ENCODE results near the gene CPSF4.

The CPSF4 gene

DNA sequence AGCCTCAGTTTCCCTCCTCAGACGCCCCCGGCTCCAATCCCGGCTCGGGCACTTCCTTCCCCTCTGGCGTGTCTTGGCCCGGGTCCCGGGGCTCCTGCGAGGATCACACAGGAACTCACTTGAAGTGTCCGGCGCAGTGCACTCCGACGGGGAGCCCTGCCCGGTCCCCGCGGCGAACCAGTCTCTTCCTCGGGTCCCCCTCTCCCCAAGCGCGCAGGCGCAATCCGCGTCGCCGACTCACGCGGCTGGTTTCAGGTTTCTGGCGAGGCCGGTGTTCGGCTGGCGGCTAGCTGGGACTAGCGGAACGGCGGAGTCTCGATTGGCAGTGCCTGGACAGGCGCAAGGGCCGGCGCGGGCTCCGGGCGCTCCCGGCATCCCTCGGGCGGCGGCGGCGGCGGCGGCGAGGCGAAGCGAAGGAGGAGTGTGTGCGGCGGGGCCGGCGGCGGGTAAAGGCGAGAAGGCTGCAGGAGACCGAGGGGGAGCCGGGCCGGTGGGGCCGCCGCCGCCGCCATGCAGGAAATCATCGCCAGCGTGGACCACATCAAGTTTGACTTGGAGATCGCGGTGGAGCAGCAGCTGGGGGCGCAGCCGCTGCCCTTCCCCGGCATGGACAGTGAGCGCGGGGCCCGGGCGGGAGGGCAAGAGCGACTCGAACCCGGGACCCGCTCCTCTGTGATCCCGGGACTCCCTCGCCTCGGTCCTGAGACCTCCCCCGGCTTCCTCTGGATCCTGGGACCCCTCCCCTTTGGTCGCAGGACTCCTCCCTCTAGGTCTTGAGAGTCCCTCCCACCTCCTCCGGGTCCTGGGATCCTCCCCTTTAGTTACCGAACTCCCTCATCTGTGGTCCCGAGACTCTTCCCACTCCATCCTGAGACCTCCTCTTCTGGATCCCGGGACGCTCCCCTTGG lies at the start of gene CPSF4, which contains the start of gene PTCD1:
Gene CPSF4, plus strand, starts transcription at position 371 of the 908 bp plus-strand sequence. Its CDS starts 140 bp downstream, at position 511.
Gene PTCD1, minus strand, starts transcription at position 226 of the 908 bp plus-strand sequence. CDS start 3,556 bp downstream, outside the sequence.
- DNase-seq (ENCODE audit: low read depth in 2 of 2), result peak; percentile 90

DNA sequence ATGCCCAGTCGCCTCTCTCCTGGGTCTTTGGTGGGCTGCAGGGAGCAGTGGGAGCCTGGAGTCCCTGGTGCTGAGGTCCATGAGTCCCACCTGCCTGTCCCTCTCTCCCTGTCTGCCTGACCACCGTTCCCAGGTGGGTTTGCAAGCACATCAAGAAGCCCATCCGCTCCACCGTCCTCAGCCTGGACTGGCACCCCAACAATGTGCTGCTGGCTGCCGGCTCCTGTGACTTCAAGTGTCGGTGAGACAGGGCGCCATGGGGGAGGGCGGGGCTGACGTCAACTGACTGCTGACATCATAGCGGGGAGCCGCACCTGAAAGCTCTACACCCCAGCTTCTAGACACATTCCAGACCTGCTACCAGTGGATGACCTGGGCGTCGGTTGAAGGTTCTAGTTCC lies 49.0 kb upstream of the CPSF4 start:
- no peak for DNase-seq (ENCODE audit: low read depth in 2 of 2)

DNA sequence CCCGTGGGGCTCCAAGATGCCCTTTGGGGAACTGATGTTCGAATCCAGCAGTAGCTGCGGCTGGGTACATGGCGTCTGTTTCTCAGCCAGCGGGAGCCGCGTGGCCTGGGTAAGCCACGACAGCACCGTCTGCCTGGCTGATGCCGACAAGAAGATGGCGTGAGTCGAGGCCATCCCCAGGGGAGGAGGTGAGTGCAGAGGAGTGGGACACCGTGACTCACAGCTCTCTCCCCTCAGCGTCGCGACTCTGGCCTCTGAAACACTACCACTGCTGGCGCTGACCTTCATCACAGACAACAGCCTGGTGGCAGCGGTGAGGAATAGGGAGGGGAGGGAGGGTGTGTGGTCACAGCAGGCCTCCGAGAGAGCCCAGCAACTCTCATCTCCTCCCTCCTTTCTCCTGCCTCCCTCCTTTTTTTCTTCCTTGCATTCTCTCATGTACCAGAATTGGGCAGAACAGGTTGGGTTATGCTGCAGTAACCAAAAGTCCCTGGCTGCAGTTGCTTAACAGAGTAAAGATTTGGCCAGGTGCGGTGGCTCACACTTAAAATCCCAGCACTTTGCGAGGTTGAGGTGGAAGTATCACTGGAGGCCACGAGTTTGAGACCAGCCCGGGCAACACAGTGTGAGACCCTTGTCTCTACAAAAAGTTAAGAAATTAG lies 47.7 kb upstream of the CPSF4 start:
- no peak for DNase-seq (ENCODE audit: low read depth in 2 of 2)

DNA sequence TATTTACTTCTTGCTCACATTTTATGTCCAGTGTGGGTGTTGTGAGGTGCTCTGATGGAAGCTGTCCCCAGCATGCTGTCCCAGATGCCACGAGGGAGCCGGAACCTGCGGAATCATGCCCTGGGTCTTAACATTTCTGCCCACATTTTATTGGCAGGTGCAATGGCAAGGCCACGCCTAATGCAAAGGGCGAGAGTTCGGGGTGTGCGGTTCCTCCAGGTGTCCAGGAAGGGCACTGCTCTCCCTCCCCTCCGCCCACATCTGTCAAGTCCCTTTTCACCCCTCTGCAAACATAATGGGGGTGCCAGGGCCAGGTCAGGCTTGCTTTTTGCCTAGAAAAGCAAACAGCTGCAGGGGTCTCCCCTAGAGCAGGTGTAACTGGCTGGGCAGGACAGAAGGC lies 46.7 kb upstream of the CPSF4 start:
- DNase-seq (ENCODE audit: low read depth in 2 of 2), result no peak

- peak; percentile 55 to 71 for DNase-seq (ENCODE audit: low read depth in 2 of 2)
Measured at GRCh38 chr7:99392659-99393354, 45.9 kb upstream of the CPSF4 start.

GRCh38 chr7:99393355-99394187 lies 45.2 kb upstream of the CPSF4 start:
- DNase-seq (ENCODE audit: low read depth in 2 of 2), result no peak

DNA sequence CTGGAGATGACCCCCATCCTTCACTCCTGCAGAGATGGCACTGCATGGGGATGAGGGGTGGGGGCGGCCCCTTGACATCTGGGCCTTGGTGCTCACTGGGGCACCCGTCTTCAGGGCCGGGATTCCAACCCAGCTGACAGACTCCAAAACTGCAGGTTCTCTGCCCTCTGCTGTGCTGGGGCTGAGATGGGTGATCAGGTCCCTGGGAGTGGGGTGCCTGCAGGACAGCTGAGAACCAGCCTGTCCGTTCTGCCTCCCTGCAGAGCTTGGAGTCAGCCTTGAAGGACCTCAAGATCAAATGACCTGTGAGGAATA lies 44.6 kb upstream of the CPSF4 start:
- DNase-seq (ENCODE audit: low read depth in 2 of 2), result no peak

DNA sequence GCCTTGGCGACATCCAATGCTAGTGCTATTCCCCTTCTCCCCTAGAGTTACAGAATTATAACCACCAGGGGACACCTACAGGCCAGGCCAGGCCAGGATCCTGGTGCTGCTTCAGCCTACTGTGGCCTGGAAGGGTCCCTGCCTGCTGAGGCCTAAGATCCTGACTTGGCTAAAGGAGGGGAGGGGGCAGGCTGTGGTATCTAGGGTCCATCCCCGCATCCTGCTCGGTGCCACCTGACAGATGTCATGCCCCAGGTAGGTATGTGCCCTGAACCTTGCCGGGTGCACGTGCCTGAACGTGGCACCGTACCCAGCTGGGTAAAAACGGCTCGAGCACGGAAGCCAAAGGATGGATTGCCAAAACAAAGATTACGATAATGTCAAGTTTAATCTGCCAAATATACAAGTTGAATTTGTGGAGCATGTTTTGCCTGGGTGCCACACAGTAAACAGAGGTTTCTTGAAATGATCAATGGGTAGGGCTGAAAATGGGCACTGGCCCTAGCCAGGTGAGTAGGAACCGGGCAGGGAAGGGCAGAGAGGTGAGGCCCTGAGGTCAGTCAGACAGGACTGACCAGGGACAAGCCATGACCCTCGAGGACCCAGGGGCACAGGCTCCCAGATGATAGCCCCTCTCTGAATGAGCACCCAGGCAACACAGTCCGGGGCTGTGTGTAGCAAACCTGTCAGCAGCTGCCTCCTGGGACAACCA lies 43.0 kb upstream of the CPSF4 start:
- no peak for DNase-seq (ENCODE audit: low read depth in 2 of 2)

GRCh38 chr7:99396418-99397296 lies 42.1 kb upstream of the CPSF4 start:
- no peak for DNase-seq (ENCODE audit: low read depth in 2 of 2)

- no peak for DNase-seq (ENCODE audit: low read depth in 2 of 2)
Measured at GRCh38 chr7:99397297-99397983, 41.3 kb upstream of the CPSF4 start.

- no peak for DNase-seq (ENCODE audit: low read depth in 2 of 2)
Measured at GRCh38 chr7:99398891-99399445, 39.8 kb upstream of the CPSF4 start.

GRCh38 chr7:99399597-99399996 lies 39.1 kb upstream of the CPSF4 start:
- no peak for DNase-seq (ENCODE audit: low read depth in 2 of 2)

GRCh38 chr7:99402854-99403253 lies 35.9 kb upstream of the CPSF4 start:
- DNase-seq (ENCODE audit: low read depth in 2 of 2), result no peak

DNA sequence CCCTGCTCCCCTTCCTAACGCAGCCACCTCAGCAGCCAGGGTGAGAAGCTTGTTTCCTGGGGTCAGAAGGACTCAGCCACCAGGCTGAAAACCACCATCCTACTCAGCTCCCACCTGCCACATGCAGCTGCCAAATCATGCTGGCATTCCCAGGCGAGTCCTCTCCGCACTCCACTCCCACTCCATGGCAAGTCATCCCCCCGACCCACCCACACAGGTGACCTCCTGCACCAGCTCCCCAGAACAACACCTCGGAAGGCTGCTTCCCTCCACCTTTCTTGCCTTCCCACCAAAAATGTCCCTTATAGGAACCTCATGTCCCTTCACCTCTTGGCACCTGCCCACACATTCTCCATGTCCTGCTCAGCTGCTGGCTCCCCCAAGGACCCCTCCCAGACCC lies 35.0 kb upstream of the CPSF4 start:
- DNase-seq (ENCODE audit: low read depth in 2 of 2), result no peak

GRCh38 chr7:99404235-99404976 lies 34.3 kb upstream of the CPSF4 start:
- no peak for DNase-seq (ENCODE audit: low read depth in 2 of 2)

GRCh38 chr7:99404977-99405320 lies 33.8 kb upstream of the CPSF4 start:
- DNase-seq (ENCODE audit: low read depth in 2 of 2), result no peak

DNA sequence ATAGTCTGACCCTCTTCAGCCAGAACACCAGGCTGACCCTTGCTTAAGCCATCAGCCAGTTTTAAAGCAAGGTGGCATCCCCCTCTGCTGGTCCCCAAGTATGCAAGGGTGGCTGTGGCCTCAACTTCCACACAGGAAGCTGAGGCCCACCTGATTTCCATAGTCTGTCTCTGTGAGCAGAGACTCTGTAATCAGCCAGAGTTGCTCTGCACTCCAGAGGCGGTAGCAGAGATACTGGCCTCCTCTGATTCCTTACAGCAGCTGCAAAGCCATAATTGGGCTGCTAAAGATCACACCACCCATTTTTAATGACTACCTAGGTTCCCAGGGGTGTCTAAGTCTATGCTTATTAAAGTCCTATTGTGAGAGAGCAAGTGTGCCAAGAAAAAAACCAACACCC lies 32.2 kb upstream of the CPSF4 start:
- no peak for DNase-seq (ENCODE audit: low read depth in 2 of 2)

DNA sequence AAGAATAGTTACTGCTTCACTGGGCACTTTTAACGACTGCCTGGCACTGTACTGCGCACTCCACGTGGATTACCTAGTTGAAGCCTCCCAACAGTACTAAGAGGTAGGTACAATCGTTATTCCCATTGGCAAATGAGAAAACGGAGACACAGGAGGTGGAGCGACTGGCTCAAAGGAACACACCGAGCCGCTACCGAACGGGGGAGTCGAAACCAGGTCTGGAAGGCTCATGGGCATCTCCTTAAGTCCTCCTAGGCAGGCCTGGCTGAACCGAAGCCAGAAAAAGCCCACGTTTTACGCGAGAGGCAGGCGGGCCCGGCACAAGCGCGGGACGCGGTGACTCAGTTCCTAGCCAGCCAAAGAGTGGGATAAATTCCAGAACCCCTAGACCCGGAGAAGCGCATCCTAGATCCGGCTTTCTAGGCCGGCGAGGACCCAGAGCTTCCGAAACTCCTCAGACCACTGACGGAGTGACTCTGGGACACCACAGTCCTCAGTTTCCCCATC lies 30.8 kb upstream of the CPSF4 start:
- DNase-seq (ENCODE audit: low read depth in 2 of 2), result no peak

Measured in stimulated activated CD4-positive, alpha-beta T cell treated with anti-CD3 and anti-CD28 coated beads, Interleukin-12 subunit alpha, Interleukin-12 subunit beta, amount 100 ng/mL, for 24 hours (primary cell).